A549 (cell line): ENCODE data around the gene GRK1. TPM values are rescaled to one million over a fixed set of nuclear protein-coding genes. Genes with fewer than 3 reads are reported as not detected.

Source experiments
- ATAC-seq, 2 experiments: fragments of 200-7000 bp in 1 of 2; fragments of >200 bp in 1 of 2; cut with Nextera tagmentation in 1 of 2; cut with Tn5 transposase in 1 of 2; 3 replicates each; pipeline versions ENCODE4 v1.8.0 to v1.9.1; 2018 to 2020; ENCODE audit warnings: mild to moderate bottlenecking in 1 of 2, moderate library complexity in 1 of 2
- CTCF ChIA-PET: fragments of 300-600 bp; sonication (Branson Sonifier 250); formaldehyde crosslinking; extraction: SDS; loops from one replicate; lab custom pipeline; 2021; ENCODE audit warnings: antibody characterized with exemption, inconsistent platforms; lab: Yijun Ruan, JAX
- POLR2A ChIA-PET: fragments of 350-600 bp; formaldehyde crosslinking; extraction: SDS; loops from one replicate; lab custom pipeline; 2021; ENCODE audit warnings: antibody characterized with exemption, inconsistent platforms; lab: Yijun Ruan, JAX
- DNase-seq, 2 experiments: peaks; one replicate each; pipeline versions ENCODE4 v3.0.0 to v3.0.0-alpha.2; 2011 to 2016; ENCODE audit warnings: low read depth in 1 of 2, low spot score in 1 of 2
- FAIRE-seq: peaks from 2 replicates; lab custom pipeline; 2011; peaks lifted over from hg19 to GRCh38; lab: Jason Lieb, UNC
- H3K27ac ChIP-seq, 2 experiments: fragments of >200 bp; sonication (Bioruptor Twin); formaldehyde crosslinking; 3 replicates each; pipeline ENCODE4 v1.5.1; 2016 to 2017
- H3K4me1 ChIP-seq: fragments of >200 bp; sonication (Bioruptor Twin); formaldehyde crosslinking; 3 replicates; pipeline ENCODE4 v1.6.1; 2016
- H3K4me2 ChIP-seq: fragments of >200 bp; sonication (Bioruptor Twin); formaldehyde crosslinking; 3 replicates; pipeline ENCODE4 v1.6.1; 2016
- H3K4me3 ChIP-seq: fragments of >200 bp; sonication (Bioruptor Twin); formaldehyde crosslinking; 3 replicates; pipeline ENCODE4 v1.5.1; 2016
- H3K9me3 ChIP-seq: fragments of >200 bp; sonication (Bioruptor Twin); formaldehyde crosslinking; 3 replicates; pipeline ENCODE4 v1.6.1; 2016
- CHD4 ChIP-seq: fragments of 200-600 bp; sonication (generic); IDR thresholded peaks from 2 replicates; pipeline ENCODE4 v1.6.1; 2016; ENCODE audit warnings: antibody characterized with exemption, mild to moderate bottlenecking, borderline replicate concordance
- CTCF ChIP-seq: fragments of >200 bp; sonication (Bioruptor Twin); formaldehyde crosslinking; IDR thresholded peaks from 3 replicates; pipeline ENCODE4 v1.5.1; 2016
- EP300 ChIP-seq, 2 experiments: fragments of >200 bp; sonication (Bioruptor Twin); formaldehyde crosslinking; IDR thresholded peaks; 2 replicates in 1 of 2; 3 replicates in 1 of 2; pipeline ENCODE4 v1.6.1; 2016 to 2017
- ESRRA ChIP-seq: fragments of 150-350 bp; IDR thresholded peaks from 2 replicates; pipeline ENCODE4 v1.6.1; 2014; ENCODE audit warnings: mild to moderate bottlenecking, low read length, borderline replicate concordance
- FOSL2 ChIP-seq, 2 experiments: fragments of 450-650 bp in 1 of 2; fragments of >200 bp in 1 of 2; sonication (Bioruptor Twin) in 1 of 2; formaldehyde crosslinking; IDR thresholded peaks; 2 replicates each; pipeline versions ENCODE4 v1.5.0 to v1.6.1; 2016 to 2020; ENCODE audit warnings: mild to moderate bottlenecking in 1 of 2, moderate library complexity in 1 of 2
- FOXS1 ChIP-seq: fragments of 250-450 bp; sonication (Bioruptor Pico); IDR thresholded peaks from 2 replicates; pipeline ENCODE4 v1.5.0; 2020; ENCODE audit warnings: mild to moderate bottlenecking, moderate library complexity
- HES2 ChIP-seq: fragments of >200 bp; sonication (Bioruptor Twin); formaldehyde crosslinking; IDR thresholded peaks from 2 replicates; pipeline ENCODE4 v1.6.1; 2016
- HMGXB4 ChIP-seq: fragments of 250-450 bp; sonication (Bioruptor Pico); IDR thresholded peaks from 2 replicates; pipeline ENCODE4 v1.5.0; 2021; ENCODE audit warnings: mild to moderate bottlenecking, moderate library complexity, borderline replicate concordance
- JUN ChIP-seq, 2 experiments: fragments of >200 bp; sonication (Bioruptor Twin); formaldehyde crosslinking; IDR thresholded peaks; 2 replicates in 1 of 2; 3 replicates in 1 of 2; pipeline ENCODE4 v1.6.1; 2016 to 2017
- MAFK ChIP-seq: fragments of 450-650 bp; IDR thresholded peaks from 2 replicates; pipeline ENCODE4 v1.6.1; 2014; ENCODE audit not compliant: partially characterized antibody
- NPAS2 ChIP-seq: fragments of 250-450 bp; sonication (Bioruptor Pico); IDR thresholded peaks from 2 replicates; pipeline ENCODE4 v1.8.0; 2022; ENCODE audit warnings: mild to moderate bottlenecking, moderate library complexity, borderline replicate concordance
- NR3C1 ChIP-seq: fragments of >200 bp; sonication (Bioruptor Twin); formaldehyde crosslinking; IDR thresholded peaks from 3 replicates; pipeline ENCODE4 v1.6.1; 2017
- POLR2AphosphoS2 ChIP-seq: conservative IDR thresholded peaks from 2 replicates; pipeline ENCODE4 v1.6.1; 2012; ENCODE audit warnings: low read length, improper control_type of control experiment, inconsistent platforms
- RAD21 ChIP-seq, 2 experiments: fragments of >200 bp in 1 of 2; sonication (Bioruptor Twin) in 1 of 2; formaldehyde crosslinking in 1 of 2; IDR thresholded peaks in 1 of 2; conservative IDR thresholded peaks in 1 of 2; 2 replicates in 1 of 2; 3 replicates in 1 of 2; pipeline ENCODE4 v1.6.1; 2012 to 2018; ENCODE audit warnings: inconsistent platforms in 1 of 2
- RFX5 ChIP-seq: fragments of 450-650 bp; IDR thresholded peaks from 2 replicates; pipeline ENCODE4 v1.7.1; 2014; ENCODE audit warnings: antibody characterized with exemption, mild to moderate bottlenecking, moderate library complexity
- SMC3 ChIP-seq: fragments of >200 bp; sonication (Bioruptor Twin); formaldehyde crosslinking; IDR thresholded peaks from 3 replicates; pipeline ENCODE4 v1.6.1; 2018; ENCODE audit warnings: inconsistent platforms
- USF2 ChIP-seq: fragments of 450-650 bp; IDR thresholded peaks from 2 replicates; pipeline ENCODE4 v1.6.1; 2014; ENCODE audit warnings: antibody characterized with exemption
- ZSCAN20 ChIP-seq: fragments of 250-450 bp; sonication (Bioruptor Pico); IDR thresholded peaks from 2 replicates; pipeline ENCODE4 v1.8.0; 2022; ENCODE audit warnings: mild to moderate bottlenecking, moderate library complexity
- WGBS: methylation state at CpG from one replicate; pipeline ENCODE4 v1.1.6; 2017; ENCODE audit errors: missing lambda C conversion rate; 5-methylcytosine and 5-hydroxymethylcytosine counted together
- polyA plus RNA-seq, 4 experiments: library from polyadenylated mRNA; depleted of rRNA in 3 of 4; stranded (reverse); fragments of >200 nt; fragmentation: RNase III in 1 of 4; extraction: RNeasy Plus Mini Kit Qiagen cat#74134 plus additional on column Dnase treatment in 1 of 4; gene quantifications; 2 replicates in 3 of 4; 3 replicates in 1 of 4; pipeline ENCODE4 v1.2.3, GENCODE V29; 2011 to 2017

The GRK1 gene
- polyA plus RNA-seq, 2 of the 4 experiments (the other 2 are of a cell fraction), result not detected

DNA sequence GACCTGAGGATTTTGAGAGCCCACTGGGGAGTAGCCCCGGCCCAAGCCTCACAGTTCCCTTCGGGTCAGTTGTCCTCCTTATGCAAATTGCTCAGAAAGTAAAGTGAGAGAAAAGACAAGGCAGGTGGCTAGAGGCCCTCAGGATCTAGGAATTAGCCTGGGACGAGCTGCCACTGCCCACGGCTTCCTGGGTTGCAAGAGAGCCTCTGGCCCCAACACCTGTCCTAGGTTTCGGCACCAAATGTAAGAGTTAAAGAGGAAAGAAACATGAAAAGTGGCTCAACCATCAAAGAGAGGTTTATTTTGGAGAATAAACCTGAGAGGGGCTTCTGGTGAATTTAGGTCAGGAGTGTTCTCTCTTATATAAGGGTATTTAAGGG lies 117.6 kb downstream of the GRK1 start:
- Histone ChIP-seq H3K4me2 (no peak overlapping the region), H3K4me3 (no peak overlapping the region), H3K9me3 (no peaks in the 10 kb centered on the region), H3K4me1 (no peaks in the 10 kb centered on the region), H3K27ac (no peak overlapping the region)
- no peak for ATAC-seq
- ChIA-PET CTCF (no interaction called here), POLR2A (no interaction called here)
- DNase-seq, result no peak
- TF ChIP-seq CHD4, result no peak
- no peak for TF ChIP-seq POLR2AphosphoS2
- no peak for TF ChIP-seq RFX5
- no peak for TF ChIP-seq FOXS1 (CRISPR knock-in tag)
- TF ChIP-seq HMGXB4 (CRISPR knock-in tag), result no peak
- 59% methylated on average over 5 of the region's 5 CpGs for WGBS
- FAIRE-seq, result no peak

GRCh38 chr13:113785051-113786010 lies 118.3 kb downstream of the GRK1 start:
- ChIA-PET CTCF (no interaction called here), POLR2A (no interaction called here)
- WGBS, result 32% methylated on average over 13 of the region's 19 CpGs

GRCh38 chr13:113786262-113786841 lies 119.3 kb downstream of the GRK1 start:
- H3K4me1 ChIP-seq, result no peaks in the 10 kb centered on the region
- POLR2A ChIA-PET, result no interaction called here
- 64% methylated on average over 17 of the region's 17 CpGs for WGBS
- H3K27ac ChIP-seq, result no peak overlapping the region
- no peak overlapping the region for H3K4me3 ChIP-seq
- no peaks in the 10 kb centered on the region for H3K9me3 ChIP-seq
- H3K4me2 ChIP-seq, result no peak overlapping the region
- no peak for DNase-seq
- CTCF ChIA-PET, result no interaction called here
- ATAC-seq, result no peak
- no peak for TF ChIP-seq FOSL2 (IDR thresholded peaks at IDR 0.05)
- no peak for TF ChIP-seq FOSL2 (CRISPR knock-in tag; IDR thresholded peaks at IDR 0.05)
- no peak for TF ChIP-seq NPAS2 (CRISPR knock-in tag)
- TF ChIP-seq EP300 (IDR thresholded peaks at IDR 0.05), result no peak
- TF ChIP-seq NR3C1, result no peak
- TF ChIP-seq ZSCAN20 (CRISPR knock-in tag), result no peak
- no peak for TF ChIP-seq JUN (IDR thresholded peaks at IDR 0.05)
- TF ChIP-seq SMC3, result no peak
- TF ChIP-seq CHD4, result no peak
- TF ChIP-seq ESRRA, result no peak
- TF ChIP-seq USF2, result no peak
- no peak for TF ChIP-seq MAFK
- TF ChIP-seq HES2, result no peak
- no peak for FAIRE-seq

More at GRCh38 chr13:113785051-113786010, 118.3 kb downstream of the GRK1 start:
- Histone ChIP-seq H3K9me3 (no peaks in the 10 kb centered on the region), H3K27ac (no peak overlapping the region), H3K4me3 (no peak overlapping the region), H3K4me2 (no peak overlapping the region), H3K4me1 (no peaks in the 10 kb centered on the region)
- DNase-seq (no peak), ATAC-seq (no peak; a peak in 1 of 6 replicates), FAIRE-seq (no peak)
- peak; percentile 58 for TF ChIP-seq MAFK
- TF ChIP-seq RAD21 (conservative IDR thresholded peaks at IDR 0.05 in 1 of 2, IDR thresholded peaks at IDR 0.05 in 1 of 2), result no peak
- TF ChIP-seq CTCF, result no peak
